Measurements from ENCODE around the gene EPHA4.

GRCh38 chr2:221388891-221389290 lies 183.2 kb downstream of the EPHA4 start:
- no peak for TF ChIP-seq CTCF (IDR thresholded peaks at IDR 0.05)
- no peak for TF ChIP-seq POLR2A (IDR thresholded peaks at IDR 0.05)

Measured in Peyer's patch (tissue), 4 donors.